ENCODE measurements around the gene SPINK2. TPM values are rescaled to one million over a fixed set of nuclear protein-coding genes. Genes with fewer than 3 reads are reported as not detected.

SPINK2 gene
- total and polyA plus RNA-seq, 10 of the 15 experiments (the other 5 are each of a cell fraction or from before 2014, with no cell fraction given): 0.13 to 1.0 (median 0.61) TPM; not detected in 1

DNA sequence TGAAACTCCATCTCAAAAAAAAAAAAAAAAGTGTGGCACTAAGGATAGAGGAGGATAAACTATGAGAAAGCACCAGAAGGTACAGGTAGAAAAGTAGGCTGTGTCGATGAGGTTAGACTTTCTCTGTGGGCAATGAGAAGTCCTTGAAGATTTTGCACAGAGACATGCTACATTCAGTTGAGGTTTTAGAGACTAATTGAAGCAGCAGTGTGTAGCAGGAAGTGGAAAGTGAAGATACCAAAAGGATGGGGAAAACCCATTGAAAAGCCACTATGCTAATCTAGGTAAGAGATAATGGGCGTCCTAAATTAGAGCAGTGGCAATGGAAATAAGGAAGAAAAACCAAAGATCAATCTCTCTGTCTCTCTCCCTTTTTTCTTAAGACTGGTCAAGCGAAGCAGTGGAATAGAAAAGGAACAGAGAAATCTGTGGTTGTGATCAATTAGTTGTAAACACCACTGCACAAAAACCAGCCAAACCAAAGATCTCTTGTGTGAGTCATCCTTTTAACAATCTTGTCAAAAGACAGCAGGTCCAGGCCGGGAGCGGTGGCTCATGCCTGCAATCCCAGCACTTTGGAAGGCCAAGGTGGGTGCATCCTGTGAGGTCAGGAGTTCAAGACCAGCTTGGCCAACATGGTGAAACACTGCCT lies 3.5 kb downstream of the SPINK2 start (continued):
- peak; percentile 87 for TF ChIP-seq NFIC (IDR thresholded peaks at IDR 0.05; ENCODE audit: low read depth, low read length)
- peak; percentile 75; the same call in 1 of the 2 replicates for TF ChIP-seq NBN (IDR thresholded peaks at IDR 0.05)
- TF ChIP-seq NR2C1 (IDR thresholded peaks at IDR 0.05): no peak
- TF ChIP-seq POLR2AphosphoS5 (IDR thresholded peaks at IDR 0.05; ENCODE audit: low read length): no peak
- peak; percentile 83 for TF ChIP-seq MEF2B (IDR thresholded peaks at IDR 0.05; ENCODE audit: partially characterized antibody, poor library complexity, severe bottlenecking)
- no peak for TF ChIP-seq SIN3A (IDR thresholded peaks at IDR 0.05; ENCODE audit: low read depth, low read length)
- TF ChIP-seq IKZF2 (IDR thresholded peaks at IDR 0.05): peak; percentile 99
- TF ChIP-seq, protein P1, sequence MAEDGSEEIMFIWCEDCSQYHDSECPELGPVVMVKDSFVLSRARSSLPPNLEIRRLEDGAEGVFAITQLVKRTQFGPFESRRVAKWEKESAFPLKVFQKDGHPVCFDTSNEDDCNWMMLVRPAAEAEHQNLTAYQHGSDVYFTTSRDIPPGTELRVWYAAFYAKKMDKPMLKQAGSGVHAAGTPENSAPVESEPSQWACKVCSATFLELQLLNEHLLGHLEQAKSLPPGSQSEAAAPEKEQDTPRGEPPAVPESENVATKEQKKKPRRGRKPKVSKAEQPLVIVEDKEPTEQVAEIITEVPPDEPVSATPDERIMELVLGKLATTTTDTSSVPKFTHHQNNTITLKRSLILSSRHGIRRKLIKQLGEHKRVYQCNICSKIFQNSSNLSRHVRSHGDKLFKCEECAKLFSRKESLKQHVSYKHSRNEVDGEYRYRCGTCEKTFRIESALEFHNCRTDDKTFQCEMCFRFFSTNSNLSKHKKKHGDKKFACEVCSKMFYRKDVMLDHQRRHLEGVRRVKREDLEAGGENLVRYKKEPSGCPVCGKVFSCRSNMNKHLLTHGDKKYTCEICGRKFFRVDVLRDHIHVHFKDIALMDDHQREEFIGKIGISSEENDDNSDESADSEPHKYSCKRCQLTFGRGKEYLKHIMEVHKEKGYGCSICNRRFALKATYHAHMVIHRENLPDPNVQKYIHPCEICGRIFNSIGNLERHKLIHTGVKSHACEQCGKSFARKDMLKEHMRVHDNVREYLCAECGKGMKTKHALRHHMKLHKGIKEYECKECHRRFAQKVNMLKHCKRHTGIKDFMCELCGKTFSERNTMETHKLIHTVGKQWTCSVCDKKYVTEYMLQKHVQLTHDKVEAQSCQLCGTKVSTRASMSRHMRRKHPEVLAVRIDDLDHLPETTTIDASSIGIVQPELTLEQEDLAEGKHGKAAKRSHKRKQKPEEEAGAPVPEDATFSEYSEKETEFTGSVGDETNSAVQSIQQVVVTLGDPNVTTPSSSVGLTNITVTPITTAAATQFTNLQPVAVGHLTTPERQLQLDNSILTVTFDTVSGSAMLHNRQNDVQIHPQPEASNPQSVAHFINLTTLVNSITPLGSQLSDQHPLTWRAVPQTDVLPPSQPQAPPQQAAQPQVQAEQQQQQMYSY (CRISPR knock-in tag; IDR thresholded peaks at IDR 0.05): no peak
- no peak for TF ChIP-seq CHD1 (IDR thresholded peaks at IDR 0.05; ENCODE audit: low read depth, low read length)
- no peak for TF ChIP-seq TCF12 (IDR thresholded peaks at IDR 0.05; ENCODE audit: low read depth, low read length)
- TF ChIP-seq SUZ12 (IDR thresholded peaks at IDR 0.05; ENCODE audit: unreplicated experiment): no peak
- peak in 1 of 2 experiments; percentile 35; a peak in 1 of 4 replicates for TF ChIP-seq BHLHE40 (IDR thresholded peaks at IDR 0.05; ENCODE audit: borderline replicate concordance in 1 of 2, low read depth in 2 of 2, low read length in 1 of 2)
- TF ChIP-seq SP1 (IDR thresholded peaks at IDR 0.05; ENCODE audit: low read depth, low read length): no peak
- peak; percentile 91 for TF ChIP-seq RUNX3 (IDR thresholded peaks at IDR 0.05; ENCODE audit: low read length)
- no peak for TF ChIP-seq PML (IDR thresholded peaks at IDR 0.05; ENCODE audit: low read length)
- TF ChIP-seq, protein P2, sequence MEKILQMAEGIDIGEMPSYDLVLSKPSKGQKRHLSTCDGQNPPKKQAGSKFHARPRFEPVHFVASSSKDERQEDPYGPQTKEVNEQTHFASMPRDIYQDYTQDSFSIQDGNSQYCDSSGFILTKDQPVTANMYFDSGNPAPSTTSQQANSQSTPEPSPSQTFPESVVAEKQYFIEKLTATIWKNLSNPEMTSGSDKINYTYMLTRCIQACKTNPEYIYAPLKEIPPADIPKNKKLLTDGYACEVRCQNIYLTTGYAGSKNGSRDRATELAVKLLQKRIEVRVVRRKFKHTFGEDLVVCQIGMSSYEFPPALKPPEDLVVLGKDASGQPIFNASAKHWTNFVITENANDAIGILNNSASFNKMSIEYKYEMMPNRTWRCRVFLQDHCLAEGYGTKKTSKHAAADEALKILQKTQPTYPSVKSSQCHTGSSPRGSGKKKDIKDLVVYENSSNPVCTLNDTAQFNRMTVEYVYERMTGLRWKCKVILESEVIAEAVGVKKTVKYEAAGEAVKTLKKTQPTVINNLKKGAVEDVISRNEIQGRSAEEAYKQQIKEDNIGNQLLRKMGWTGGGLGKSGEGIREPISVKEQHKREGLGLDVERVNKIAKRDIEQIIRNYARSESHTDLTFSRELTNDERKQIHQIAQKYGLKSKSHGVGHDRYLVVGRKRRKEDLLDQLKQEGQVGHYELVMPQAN (conservative IDR thresholded peaks at IDR 0.05): no peak
- TF ChIP-seq MTA3 (IDR thresholded peaks at IDR 0.05; ENCODE audit: borderline replicate concordance, low read length): peak; percentile 93; the same call in 1 of the 2 replicates
- TF ChIP-seq, protein P3, sequence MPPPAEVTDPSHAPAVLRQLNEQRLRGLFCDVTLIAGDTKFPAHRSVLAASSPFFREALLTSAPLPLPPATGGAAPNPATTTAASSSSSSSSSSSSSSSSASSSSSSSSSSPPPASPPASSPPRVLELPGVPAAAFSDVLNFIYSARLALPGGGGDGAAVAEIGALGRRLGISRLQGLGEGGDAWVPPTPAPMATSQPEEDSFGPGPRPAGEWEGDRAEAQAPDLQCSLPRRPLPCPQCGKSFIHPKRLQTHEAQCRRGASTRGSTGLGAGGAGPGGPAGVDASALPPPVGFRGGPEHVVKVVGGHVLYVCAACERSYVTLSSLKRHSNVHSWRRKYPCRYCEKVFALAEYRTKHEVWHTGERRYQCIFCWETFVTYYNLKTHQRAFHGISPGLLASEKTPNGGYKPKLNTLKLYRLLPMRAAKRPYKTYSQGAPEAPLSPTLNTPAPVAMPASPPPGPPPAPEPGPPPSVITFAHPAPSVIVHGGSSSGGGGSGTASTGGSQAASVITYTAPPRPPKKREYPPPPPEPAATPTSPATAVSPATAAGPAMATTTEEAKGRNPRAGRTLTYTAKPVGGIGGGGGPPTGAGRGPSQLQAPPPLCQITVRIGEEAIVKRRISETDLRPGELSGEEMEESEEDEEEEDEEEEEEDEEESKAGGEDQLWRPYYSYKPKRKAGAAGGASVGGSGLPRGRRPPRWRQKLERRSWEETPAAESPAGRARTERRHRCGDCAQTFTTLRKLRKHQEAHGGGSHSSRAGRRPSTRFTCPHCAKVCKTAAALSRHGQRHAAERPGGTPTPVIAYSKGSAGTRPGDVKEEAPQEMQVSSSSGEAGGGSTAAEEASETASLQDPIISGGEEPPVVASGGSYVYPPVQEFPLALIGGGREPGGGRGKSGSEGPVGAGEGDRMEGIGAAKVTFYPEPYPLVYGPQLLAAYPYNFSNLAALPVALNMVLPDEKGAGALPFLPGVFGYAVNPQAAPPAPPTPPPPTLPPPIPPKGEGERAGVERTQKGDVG (CRISPR knock-in tag; IDR thresholded peaks at IDR 0.05): no peak
- peak; percentile 85; the same call in 1 of the 2 replicates for TF ChIP-seq STAT3 (IDR thresholded peaks at IDR 0.05; ENCODE audit: low read depth, low read length)
- TF ChIP-seq YBX1 (IDR thresholded peaks at IDR 0.05): no peak
- TF ChIP-seq, protein P4, sequence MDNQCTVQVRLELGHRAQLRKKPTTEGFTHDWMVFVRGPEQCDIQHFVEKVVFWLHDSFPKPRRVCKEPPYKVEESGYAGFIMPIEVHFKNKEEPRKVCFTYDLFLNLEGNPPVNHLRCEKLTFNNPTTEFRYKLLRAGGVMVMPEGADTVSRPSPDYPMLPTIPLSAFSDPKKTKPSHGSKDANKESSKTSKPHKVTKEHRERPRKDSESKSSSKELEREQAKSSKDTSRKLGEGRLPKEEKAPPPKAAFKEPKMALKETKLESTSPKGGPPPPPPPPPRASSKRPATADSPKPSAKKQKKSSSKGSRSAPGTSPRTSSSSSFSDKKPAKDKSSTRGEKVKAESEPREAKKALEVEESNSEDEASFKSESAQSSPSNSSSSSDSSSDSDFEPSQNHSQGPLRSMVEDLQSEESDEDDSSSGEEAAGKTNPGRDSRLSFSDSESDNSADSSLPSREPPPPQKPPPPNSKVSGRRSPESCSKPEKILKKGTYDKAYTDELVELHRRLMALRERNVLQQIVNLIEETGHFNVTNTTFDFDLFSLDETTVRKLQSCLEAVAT (IDR thresholded peaks at IDR 0.05): peak; percentile 90
- no peak for TF ChIP-seq HDAC2 (IDR thresholded peaks at IDR 0.05)

Measured in GM12878 (cell line).